GM10847 (cell line): ENCODE measurements around the gene EYS.

Experiments used
- POLR2A ChIP-seq: IDR thresholded peaks from 2 replicates; pipeline ENCODE4 v1.6.1; 2011; ENCODE audit not compliant: insufficient read length; ENCODE audit errors: extremely low read depth

The EYS gene

DNA sequence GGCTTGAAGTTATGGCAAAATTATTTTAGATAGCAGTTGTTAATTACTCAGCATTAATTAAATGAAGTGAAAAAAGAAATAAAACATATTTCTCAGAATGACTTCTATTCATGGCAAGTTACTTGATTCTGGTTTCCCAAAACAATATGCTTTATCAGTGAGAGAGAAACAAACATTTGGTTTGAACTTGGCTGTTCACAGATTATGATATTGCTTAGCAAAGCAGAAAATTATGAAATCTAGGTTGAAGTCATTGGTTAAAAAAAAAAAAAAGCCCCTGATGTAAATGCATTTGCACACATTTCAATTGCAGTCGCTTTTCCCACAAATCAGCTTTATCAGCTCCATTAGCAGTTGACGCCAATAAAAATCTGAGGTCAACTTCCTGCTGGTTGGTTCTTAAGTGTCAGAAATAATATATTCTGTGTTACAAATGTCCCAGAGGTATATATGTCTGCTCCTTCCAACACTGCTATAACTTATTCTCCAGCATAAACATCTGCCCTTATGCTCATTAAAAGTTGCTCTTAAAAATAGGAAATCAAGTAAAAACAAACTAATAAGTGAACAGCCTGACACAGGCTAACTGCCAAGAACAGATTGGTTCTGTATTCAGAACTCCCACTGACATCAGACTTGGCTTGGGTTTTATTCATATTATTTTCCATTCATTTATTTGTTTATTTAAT lies 1796.0 kb downstream of the EYS start:
- TF ChIP-seq POLR2A: no peak

GRCh38 chr6:63904650-63905248 lies 1802.3 kb downstream of the EYS start:
- TF ChIP-seq POLR2A: no peak

- no peak for TF ChIP-seq POLR2A
Observed at GRCh38 chr6:63899550-63899949, 1807.5 kb downstream of the EYS start.

DNA sequence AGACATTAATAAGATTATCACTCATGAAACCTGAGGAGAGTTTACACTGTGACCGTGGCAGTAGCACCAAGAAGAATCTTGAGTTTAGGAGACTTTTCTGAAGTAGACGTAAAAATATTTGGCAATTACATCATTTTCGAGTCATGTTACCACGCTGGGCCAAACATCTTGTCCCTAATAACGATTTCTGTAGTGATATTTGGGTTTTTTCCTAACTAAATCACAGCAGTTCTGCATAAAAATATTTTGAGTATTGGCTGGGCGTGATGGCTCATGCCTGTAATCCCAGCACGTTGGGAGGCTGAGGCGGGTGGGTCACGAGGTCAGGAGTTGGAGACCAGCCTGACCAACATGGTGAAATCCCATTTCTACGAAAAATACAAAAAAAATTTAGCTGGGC lies 1809.1 kb downstream of the EYS start:
- no peak for TF ChIP-seq POLR2A

DNA sequence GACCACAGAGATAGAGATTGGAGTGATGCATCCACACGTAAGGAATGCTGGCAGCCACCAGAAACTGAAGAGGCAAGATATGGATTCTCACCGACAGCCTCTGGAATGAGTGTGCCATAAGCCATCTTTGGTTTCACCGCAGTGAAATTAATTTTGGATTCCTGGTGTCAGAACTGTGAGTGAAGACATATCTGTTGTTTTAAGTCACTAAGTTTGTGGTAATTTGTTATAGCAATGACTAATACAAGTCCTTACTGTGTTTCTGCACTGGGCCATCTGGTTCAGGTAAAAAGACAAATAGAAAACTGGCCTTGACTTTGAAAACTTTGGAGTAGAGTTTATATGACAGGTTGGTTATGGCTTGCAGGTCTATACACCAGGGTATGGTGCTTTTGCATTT lies 1809.6 kb downstream of the EYS start:
- TF ChIP-seq POLR2A: no peak

GRCh38 chr6:63888416-63888815 lies 1818.6 kb downstream of the EYS start:
- no peak for TF ChIP-seq POLR2A

DNA sequence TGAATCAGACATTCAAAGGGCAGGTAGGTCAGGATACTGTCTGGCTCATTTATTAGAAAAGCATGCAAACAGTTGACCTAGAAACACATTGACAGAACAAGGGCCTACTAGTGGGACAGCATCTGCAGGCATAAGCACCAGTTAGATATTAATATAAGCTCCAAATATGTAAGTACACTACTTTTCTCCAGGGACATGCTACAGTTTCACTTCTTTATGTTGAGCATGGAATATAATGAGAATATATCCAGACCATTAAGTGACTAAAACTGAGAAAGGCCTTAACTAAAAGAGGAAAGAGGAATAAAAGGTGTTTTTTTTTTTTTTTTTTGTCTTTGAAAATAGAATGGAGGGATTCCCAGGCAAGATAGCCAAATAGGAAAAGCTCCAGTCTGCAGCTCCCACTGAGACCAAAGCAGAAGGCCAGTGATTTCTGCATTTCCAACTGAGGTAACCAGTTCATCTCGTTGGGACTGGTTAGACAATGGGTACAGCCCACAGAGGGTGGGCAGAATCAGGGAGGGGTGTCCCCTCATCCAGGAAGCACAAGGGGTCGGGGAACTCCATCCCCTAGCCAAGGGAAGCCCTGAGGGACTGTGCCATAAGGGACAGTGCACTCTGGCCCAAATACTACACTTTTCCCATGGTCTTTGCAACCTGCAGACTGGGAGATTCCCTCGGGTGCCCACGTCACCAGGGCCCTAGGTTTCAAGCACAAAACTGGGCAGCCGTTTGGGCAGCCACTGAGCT lies 1819.8 kb downstream of the EYS start:
- no peak for TF ChIP-seq POLR2A

GRCh38 chr6:63886341-63886740 lies 1820.7 kb downstream of the EYS start:
- no peak for TF ChIP-seq POLR2A

GRCh38 chr6:63883597-63883996 lies 1823.4 kb downstream of the EYS start:
- no peak for TF ChIP-seq POLR2A

DNA sequence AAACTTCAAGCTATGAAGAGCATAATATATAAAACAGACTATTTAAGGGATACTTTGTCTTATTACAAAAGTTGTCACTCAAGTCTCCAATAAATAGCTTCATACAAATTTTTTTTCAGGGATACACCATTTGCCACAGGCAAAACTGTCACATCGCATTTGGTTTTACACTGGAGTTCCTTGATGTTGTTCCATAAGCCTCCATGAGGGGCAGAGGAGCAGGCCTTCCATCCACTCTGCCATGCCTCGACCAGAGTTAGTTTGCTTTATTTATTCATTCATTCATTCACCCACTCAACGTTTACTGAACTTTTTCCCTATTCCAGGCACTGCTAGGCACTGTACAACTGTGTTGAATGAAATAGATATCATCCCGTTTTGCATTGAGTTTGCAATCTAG lies 1824.8 kb downstream of the EYS start:
- TF ChIP-seq POLR2A: no peak

- TF ChIP-seq POLR2A: no peak
Observed at GRCh38 chr6:63881791-63882190, 1825.2 kb downstream of the EYS start.

- TF ChIP-seq POLR2A: no peak
Observed at GRCh38 chr6:63872233-63872632, 1834.8 kb downstream of the EYS start.

GRCh38 chr6:63868351-63868750 lies 1838.7 kb downstream of the EYS start:
- no peak for TF ChIP-seq POLR2A

DNA sequence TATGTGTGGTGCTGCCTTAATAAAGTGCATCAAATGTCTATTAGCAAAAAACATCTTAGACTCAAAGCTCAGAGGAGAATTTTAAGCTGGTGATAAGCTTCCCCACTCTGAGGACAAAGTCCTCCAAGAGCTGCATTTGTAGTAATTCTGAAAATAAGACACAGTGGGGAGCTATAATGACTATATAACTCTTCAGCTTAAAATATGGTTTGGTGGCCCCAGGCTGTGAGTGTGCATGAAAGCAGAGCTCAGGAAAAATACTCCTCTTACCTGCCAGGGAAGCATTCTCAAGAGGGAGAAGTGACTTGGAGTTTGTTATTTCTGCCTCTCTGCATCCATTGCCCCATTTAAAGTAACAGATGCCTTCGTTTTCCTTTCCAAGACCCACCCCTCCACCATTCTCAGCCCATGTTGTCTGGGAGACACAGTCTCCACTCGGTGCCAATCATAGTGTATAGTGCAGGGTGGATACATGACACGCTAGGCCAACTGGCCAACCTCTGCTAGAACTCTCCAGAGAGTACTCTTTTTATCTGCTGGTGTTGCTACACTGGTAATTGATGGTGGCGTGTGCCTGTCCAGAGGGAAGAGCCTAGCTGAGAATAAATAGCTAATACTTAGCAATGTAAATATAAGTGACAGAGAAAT lies 1842.2 kb downstream of the EYS start:
- no peak for TF ChIP-seq POLR2A

GRCh38 chr6:63864061-63864460 lies 1843.0 kb downstream of the EYS start:
- TF ChIP-seq POLR2A: no peak
